GM18499 (cell line): ENCODE measurements around the gene IL17RD.

Experiments used
- ATAC-seq: cut with Tn5 transposase; IDR thresholded peaks from one replicate; pipeline ENCODE4 v1.9.1; 2021; ENCODE audit warnings: moderate number of reproducible peaks; ENCODE audit not compliant: insufficient read depth, unreplicated experiment

The IL17RD gene

DNA sequence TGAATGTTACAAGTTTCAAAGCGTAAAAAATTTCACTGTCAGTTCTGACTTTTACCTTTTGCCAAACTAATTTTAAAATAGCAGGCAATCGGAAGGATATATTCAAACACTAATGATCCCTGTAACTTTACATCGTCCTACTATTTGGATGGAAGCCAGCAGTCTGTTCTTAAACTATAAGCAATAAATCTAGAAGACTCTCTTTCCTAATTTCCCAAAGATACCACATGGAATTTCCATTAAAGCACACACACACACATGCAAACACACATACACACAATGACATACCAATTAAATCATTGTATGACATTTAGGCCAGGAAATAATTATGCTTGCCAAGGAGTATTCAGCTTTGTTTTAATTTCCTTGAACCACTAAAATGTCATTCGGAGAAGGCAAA is 32.0 kb downstream of the IL17RD start:
- ATAC-seq = no peak

GRCh38 chr3:57132674-57133073 is 32.5 kb downstream of the IL17RD start:
- ATAC-seq = no peak

DNA sequence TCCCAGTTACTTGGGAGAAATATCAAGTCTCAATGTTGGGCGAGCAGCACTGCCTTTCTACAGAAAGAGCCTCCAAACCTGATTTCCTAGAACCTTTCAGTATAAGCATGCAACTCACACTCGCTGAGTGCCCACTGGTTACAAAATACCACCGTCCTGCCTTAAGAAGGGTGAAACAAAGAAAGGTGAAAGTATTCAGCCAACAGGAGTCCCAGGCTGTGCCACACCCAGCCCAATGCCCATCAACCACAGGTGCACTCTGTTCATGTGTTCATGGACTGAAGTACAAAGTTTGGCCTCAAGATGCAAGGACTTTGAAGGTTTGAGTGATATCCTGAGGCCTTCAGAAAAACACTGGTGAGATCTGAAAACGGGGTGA is 34.0 kb downstream of the IL17RD start:
- ATAC-seq = no peak

DNA sequence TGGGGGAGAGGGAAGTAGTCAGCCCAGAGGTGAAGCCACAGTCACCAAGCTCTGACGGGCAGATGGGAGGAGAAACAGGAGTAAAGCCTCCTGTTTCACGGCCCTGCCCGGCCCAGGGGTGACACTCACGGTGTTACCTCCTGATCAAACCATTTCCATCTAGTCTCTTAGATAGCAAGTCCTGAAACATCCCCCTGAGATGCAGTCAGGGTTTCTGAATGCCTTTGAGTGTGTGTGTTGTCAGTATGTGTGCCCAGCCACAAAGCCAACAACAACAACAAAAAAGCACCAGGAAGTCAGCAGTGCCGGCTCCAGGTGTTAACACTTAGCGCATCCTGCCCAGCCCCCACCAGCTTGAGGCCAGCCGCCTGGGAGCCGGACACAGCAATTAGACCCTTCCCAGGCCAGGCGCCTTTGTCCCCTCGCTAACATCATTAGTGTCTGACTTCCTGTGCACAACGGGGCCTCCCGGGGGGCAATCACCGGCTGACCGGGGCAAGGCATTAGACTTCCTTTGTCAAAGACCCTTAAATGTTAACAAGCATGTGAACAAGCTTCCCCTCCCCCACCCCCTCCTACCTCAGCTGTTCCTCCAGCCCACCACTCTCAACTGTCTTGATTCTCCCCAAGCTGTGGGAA is 34.5 kb downstream of the IL17RD start:
- no peak for ATAC-seq

GRCh38 chr3:57128826-57129667 is 36.1 kb downstream of the IL17RD start:
- ATAC-seq = no peak

DNA sequence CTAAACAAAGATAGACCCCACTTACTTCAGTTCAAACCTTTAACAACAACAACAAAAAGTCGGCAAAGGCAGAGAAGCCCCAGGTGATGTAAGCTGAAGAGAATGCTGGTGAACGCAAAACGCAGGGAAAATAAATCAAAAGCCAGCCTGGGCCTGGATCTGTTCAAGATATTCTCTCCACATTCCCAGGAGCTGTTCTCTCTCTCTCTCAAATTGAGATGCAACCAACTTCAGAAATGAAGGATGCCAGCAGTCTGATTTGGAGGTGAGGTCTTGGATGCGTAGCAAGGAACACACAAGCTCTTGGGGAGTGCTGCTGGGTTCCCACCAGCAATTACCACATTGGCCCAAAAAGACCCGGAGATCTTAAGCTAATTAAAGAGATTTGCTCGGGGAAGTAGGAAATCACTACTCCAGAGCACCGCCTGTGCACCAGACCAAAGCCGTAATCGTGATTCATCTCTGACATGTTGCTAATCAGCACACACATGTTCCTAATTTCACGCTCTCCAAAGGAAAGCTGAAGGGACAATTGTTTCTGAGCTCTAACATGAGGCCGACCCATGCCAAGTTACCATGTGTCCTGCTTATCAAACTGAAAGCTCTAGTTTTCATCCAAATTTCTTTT is 37.1 kb downstream of the IL17RD start:
- no peak for ATAC-seq

GRCh38 chr3:57126244-57126643 is 38.9 kb downstream of the IL17RD start:
- ATAC-seq = no peak

DNA sequence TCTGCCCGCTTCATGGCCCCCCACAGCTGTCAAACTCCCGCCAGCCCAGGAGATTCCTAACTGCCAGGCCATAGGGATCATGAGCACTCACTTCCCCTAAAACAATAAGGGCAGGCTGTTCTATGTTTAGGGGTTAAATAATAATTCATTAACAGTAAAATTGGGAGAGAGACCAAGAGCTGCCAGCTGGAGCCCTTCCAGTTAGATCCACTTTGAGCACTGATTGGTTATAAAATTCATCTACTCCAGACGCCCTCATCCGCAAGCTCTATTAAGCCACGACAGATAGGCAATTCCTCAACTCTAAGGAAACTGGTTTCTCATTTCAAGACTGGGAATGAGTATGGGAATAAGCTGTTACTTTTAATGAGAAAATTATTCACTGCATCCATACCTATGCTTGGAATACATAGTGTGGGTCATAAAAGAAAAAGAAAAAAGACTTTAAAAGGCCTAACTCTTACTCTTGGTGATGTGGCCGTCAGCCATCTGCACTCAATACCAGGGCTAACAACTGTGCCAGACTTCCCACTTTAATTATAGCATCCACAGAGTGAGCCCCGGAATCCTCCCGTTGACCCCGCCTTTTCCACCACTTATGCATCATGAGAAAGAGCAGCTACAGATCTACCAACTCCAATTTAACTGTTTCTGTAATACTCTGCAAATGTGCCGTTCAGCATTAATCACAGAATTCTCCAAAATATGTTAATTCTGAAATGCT is 44.5 kb downstream of the IL17RD start:
- ATAC-seq = no peak

DNA sequence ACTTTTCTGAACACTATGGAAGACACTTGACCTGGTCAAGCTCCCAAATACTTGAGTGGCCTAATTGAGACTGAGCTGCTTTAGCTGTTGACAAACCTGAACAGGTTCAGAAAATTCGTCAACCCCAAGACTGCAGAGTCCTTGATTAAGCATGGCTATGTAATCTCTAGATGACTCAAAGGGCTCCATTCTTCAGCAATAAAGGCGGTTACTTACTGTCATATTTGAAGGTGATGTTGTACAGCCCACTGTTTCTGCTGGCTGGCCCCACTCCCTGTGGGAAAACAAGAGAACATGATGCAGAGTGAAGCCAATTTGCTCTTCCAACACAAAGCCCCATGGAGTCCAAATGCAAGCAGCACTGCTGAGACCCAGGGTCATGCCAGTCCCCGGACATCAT is 45.1 kb downstream of the IL17RD start:
- no peak for ATAC-seq

- no peak for ATAC-seq
Observed at GRCh38 chr3:57118254-57118653, 46.9 kb downstream of the IL17RD start.

- ATAC-seq = no peak
Observed at GRCh38 chr3:57116501-57116900, 48.7 kb downstream of the IL17RD start.

GRCh38 chr3:57112206-57112605 is 52.9 kb downstream of the IL17RD start:
- ATAC-seq = no peak

DNA sequence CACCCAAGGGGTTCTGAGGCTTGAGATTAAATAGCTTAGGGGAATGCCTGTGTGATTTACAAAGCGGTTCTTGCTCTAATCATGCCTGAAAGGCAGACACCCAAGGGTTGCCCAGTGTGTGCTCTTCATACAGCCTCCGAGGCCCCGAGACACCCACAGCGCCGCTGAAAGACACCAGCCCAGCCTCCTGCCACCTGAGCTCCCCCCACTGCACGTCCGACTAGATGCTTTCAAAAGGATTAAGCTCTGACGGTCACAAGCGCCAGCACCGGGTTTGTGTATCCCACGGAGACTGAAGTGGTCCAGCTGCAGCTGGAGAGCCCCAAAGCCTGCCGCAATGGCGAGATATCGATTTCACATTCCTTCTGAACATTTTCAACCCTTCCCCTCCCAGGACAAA is 54.4 kb downstream of the IL17RD start:
- no peak for ATAC-seq

GRCh38 chr3:57110214-57110613 is 54.9 kb downstream of the IL17RD start:
- ATAC-seq = no peak

GRCh38 chr3:57109437-57110199 is 55.5 kb downstream of the IL17RD start:
- ATAC-seq = no peak

DNA sequence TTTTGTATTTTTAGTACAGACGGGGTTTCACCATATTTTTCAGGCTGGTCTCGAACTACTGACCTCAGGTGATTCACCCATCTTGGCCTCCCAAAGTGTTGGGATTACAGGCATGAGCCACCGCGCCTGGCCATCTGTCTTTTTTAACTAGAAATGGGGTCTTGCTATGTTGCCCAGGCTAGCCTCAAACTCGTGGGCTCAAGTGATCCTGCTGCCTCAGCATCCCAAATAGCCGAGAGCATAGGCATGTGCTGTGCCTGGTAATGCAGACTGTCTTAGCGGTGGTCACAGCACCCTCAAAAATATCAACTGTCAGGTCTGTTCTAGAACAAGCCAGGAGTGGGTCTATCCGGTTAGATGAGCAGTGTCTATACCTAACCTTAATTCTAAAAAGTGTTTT is 56.5 kb downstream of the IL17RD start:
- no peak for ATAC-seq

- no peak for ATAC-seq
Observed at GRCh38 chr3:57105585-57105984, 59.6 kb downstream of the IL17RD start.

GRCh38 chr3:57100046-57100695 is 65.0 kb downstream of the IL17RD start:
- ATAC-seq = no peak

GRCh38 chr3:57098418-57099310 is 66.5 kb downstream of the IL17RD start:
- no peak for ATAC-seq
